ENCODE results near the gene PYGM. TPM values are rescaled to one million over a fixed set of nuclear protein-coding genes. Genes with fewer than 3 reads are reported as not detected.

Gene PYGM
- total RNA-seq, 6 experiments from 2014 or later: 0.11 to 0.21 (median 0.13) TPM; not detected in 2

DNA sequence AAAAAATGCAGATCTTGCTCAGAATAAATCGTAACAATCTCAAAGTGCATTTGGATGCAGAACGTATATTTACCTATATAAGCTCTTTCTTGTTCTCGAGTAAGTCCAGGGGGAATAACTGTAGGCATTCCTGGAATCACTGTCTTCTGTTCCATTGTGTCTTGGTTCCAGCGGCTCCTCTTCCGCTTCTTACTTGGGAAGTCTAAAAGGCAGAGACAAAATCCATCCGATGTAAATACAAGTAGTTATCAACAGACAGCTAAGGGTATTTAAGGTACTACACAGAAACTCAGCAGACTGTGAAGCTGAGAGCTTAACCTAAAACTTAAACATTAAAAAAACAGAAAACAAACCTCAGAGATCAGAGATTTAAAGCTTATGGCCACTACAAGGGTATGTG, 16.7 kb upstream of the PYGM start:
- Mint-ChIP-seq H3K4me3 (peak overlapping the region; percentile 99), H3K27ac (peak overlapping the region; percentile 86; the same call in 1 of the 2 replicates), H3K27me3 (ENCODE audit: insufficient read depth) (peaks cover 8% of the 10 kb centered on the region), H3K36me3 (ENCODE audit: low read depth) (peaks cover 55% of the 10 kb centered on the region), H3K9me3 (no peaks in the 10 kb centered on the region), H3K4me1 (ENCODE audit: low read depth) (peaks cover 46% of the 10 kb centered on the region)
- TF ChIP-seq, protein P1, sequence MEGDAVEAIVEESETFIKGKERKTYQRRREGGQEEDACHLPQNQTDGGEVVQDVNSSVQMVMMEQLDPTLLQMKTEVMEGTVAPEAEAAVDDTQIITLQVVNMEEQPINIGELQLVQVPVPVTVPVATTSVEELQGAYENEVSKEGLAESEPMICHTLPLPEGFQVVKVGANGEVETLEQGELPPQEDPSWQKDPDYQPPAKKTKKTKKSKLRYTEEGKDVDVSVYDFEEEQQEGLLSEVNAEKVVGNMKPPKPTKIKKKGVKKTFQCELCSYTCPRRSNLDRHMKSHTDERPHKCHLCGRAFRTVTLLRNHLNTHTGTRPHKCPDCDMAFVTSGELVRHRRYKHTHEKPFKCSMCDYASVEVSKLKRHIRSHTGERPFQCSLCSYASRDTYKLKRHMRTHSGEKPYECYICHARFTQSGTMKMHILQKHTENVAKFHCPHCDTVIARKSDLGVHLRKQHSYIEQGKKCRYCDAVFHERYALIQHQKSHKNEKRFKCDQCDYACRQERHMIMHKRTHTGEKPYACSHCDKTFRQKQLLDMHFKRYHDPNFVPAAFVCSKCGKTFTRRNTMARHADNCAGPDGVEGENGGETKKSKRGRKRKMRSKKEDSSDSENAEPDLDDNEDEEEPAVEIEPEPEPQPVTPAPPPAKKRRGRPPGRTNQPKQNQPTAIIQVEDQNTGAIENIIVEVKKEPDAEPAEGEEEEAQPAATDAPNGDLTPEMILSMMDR (IDR thresholded peaks at IDR 0.05): no peak
- no peak for DNase-seq

DNA sequence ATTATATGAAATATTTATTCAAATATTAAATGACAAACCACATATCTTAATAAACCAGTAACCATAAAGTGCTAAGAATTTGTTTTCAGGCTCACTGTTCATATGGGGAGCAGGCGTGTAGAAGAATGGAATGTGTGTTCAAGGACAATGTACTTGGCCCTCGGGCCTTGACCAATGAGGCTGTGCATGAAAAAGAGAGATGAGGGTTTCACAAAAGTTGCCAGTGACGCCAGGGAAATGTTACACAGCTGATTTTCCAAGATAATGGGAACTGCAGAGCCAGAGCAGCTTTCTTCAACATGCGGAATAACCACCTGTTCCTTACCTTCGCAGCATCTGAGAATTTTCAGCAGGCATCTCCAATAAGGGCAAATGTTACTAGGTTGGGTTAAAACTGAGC, 14.4 kb upstream of the PYGM start:
- H3K4me3 Mint-ChIP-seq: no peak overlapping the region
- no peaks in the 10 kb centered on the region for H3K9me3 Mint-ChIP-seq
- H3K27ac Mint-ChIP-seq: no peak overlapping the region
- peaks cover 37% of the 10 kb centered on the region for H3K4me1 Mint-ChIP-seq (ENCODE audit: low read depth)
- TF ChIP-seq, protein P1 (IDR thresholded peaks at IDR 0.05): no peak
- H3K27me3 Mint-ChIP-seq (ENCODE audit: insufficient read depth): peaks cover 10% of the 10 kb centered on the region
- no peak for DNase-seq
- H3K36me3 Mint-ChIP-seq (ENCODE audit: low read depth): peaks cover 75% of the 10 kb centered on the region

DNA sequence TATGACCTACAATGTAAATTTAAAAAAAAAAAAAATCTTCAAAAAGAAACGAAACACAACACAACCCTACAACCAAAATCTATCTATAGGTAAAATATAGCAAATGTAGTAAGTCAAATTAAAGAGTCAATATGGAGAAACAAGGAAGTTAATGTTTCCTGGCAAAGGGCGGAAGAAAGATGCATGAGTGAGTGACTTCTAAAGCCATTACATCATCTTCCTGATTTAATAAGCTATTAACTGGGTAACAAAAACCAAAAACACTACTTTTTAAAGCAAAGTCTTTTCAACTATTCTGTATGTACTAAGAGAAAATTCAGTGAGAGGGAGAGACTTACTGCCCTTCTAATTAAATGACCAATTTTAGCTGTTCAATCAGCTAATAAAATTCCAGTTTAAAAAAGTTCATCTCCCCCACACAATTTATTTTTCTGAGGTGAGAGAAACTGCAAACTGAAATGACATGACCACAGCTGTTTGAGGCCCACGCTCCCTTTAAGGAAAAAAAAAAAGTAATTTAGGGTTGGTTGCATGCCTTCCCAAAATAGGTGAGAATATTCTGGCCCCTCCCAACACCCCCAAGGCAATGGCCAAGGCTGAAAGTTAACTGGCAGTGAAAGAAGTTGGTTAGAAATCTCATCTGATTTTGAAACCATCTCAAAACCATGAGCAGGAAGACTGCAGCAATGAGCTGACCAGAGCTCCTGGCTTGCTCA, 12.7 kb upstream of the PYGM start:
- DNase-seq: no peak
- H3K27ac Mint-ChIP-seq: no peak overlapping the region
- H3K27me3 Mint-ChIP-seq (ENCODE audit: insufficient read depth): peaks cover 5% of the 10 kb centered on the region
- TF ChIP-seq, protein P1 (IDR thresholded peaks at IDR 0.05): no peak
- H3K36me3 Mint-ChIP-seq (ENCODE audit: low read depth): peaks cover 88% of the 10 kb centered on the region
- H3K4me3 Mint-ChIP-seq: no peak overlapping the region
- H3K9me3 Mint-ChIP-seq: no peaks in the 10 kb centered on the region
- H3K4me1 Mint-ChIP-seq (ENCODE audit: low read depth): peaks cover 35% of the 10 kb centered on the region

DNA sequence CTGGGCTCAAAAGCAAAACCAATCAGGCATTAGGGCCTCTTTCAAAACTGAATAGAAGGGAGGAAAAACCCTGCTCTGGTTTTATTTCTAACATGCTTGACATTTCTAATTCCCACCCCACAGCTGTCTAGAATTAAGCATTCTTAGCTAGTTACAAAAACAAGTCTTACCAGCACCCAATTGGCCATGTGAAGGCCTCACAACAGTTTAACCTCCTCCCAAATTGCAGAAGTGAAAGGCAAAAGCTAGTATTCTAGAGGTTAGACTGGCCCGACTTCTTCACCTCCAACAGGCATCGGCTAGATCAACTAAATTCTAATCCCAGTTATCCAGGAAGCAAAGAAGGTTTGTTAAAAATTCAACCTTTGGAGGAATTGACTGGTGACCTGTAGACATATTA, 12.1 kb upstream of the PYGM start:
- Mint-ChIP-seq H3K4me1 (ENCODE audit: low read depth) (peaks cover 30% of the 10 kb centered on the region), H3K36me3 (ENCODE audit: low read depth) (peaks cover 82% of the 10 kb centered on the region), H3K27me3 (ENCODE audit: insufficient read depth) (peaks cover 4% of the 10 kb centered on the region), H3K27ac (no peak overlapping the region), H3K9me3 (no peaks in the 10 kb centered on the region), H3K4me3 (no peak overlapping the region)
- TF ChIP-seq, protein P1 (IDR thresholded peaks at IDR 0.05): no peak
- DNase-seq: no peak

DNA sequence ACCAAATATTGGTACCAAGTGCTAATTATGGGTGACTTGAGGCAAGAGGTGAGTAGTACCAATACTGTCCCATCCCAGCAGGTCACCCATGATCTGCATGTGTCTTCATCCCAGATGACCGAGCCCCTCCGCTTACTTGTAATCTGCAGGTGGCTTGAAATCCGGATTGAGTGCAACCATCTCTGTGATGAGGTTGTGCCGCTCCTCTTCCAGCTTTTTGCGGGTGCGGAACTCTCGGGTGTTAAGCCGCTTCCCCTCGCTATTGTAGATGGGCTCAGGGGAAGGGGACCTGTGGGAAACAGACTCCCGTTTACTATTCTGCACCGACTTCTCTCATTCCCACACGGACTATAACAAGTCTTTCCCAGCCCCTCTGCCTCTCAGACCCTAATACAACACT, 10.3 kb upstream of the PYGM start:
- Mint-ChIP-seq H3K27ac (peak overlapping the region; percentile 26; the same call in 1 of the 2 replicates), H3K9me3 (no peaks in the 10 kb centered on the region), H3K4me3 (no peak overlapping the region), H3K4me1 (ENCODE audit: low read depth) (peaks cover 15% of the 10 kb centered on the region), H3K27me3 (ENCODE audit: insufficient read depth) (peaks cover 7% of the 10 kb centered on the region), H3K36me3 (ENCODE audit: low read depth) (peaks cover 74% of the 10 kb centered on the region)
- TF ChIP-seq, protein P1 (IDR thresholded peaks at IDR 0.05): no peak
- DNase-seq: no peak

Measured in HFFc6 (cell line).